Neural cell (in vitro differentiated cells): ENCODE results near the gene WWC2. TPM values are rescaled to one million over a fixed set of nuclear protein-coding genes. Genes with fewer than 3 reads are reported as not detected.

Experiments used
- H2AFZ ChIP-seq: fragments of 200-600, 300-800 bp; sonication (generic), shearing (Covaris generic); 2 replicates; pipeline ENCODE4 v1.6.0; 2014; ENCODE audit warnings: low read depth, mild to moderate bottlenecking, antibody characterized with exemption, low read length, moderate library complexity
- H3F3A ChIP-seq: fragments of 200-600 bp; shearing (Covaris generic); 2 replicates; pipeline ENCODE4 v1.6.1; 2016; ENCODE audit warnings: mild to moderate bottlenecking, moderate library complexity, mixed read lengths, antibody characterized with exemption, low read length; ENCODE audit not compliant: insufficient read depth, poor library complexity, severe bottlenecking
- H3K27ac ChIP-seq: fragments of 200-600, 300-800 bp; sonication (generic), shearing (Covaris generic); 2 replicates; pipeline ENCODE4 v1.5.1; 2014; ENCODE audit warnings: mild to moderate bottlenecking, low read length, moderate library complexity
- H3K27me3 ChIP-seq: fragments of 300-800, 200-600 bp; sonication (generic), shearing (Covaris generic); 2 replicates; pipeline ENCODE4 v1.6.0; 2014; ENCODE audit warnings: mild to moderate bottlenecking, low read depth, low read length, moderate library complexity; ENCODE audit not compliant: insufficient read depth
- H3K36me3 ChIP-seq: fragments of 300-800, 200-600 bp; sonication (generic), shearing (Covaris generic); 2 replicates; pipeline ENCODE4 v1.5.1; 2014; ENCODE audit warnings: mild to moderate bottlenecking, antibody characterized with exemption, low read length, moderate library complexity; ENCODE audit not compliant: insufficient read depth
- H3K4me2 ChIP-seq: fragments of 300-800, 200-600 bp; sonication (generic), shearing (Covaris generic); 2 replicates; pipeline ENCODE4 v1.6.0; 2014; ENCODE audit warnings: mild to moderate bottlenecking, low read length
- H3K4me3 ChIP-seq: fragments of 300-800, 200-600 bp; sonication (generic), shearing (Covaris generic); 2 replicates; pipeline ENCODE4 v1.5.1; 2014; ENCODE audit warnings: mild to moderate bottlenecking, low read length, moderate library complexity
- H3K79me2 ChIP-seq: fragments of 200-600 bp; shearing (Covaris generic); replicated peaks from 2 replicates; pipeline ENCODE4 v1.6.0; 2014; ENCODE audit warnings: mild to moderate bottlenecking, low read length, moderate library complexity; ENCODE audit not compliant: insufficient read depth
- H3K9ac ChIP-seq: fragments of 300-800, 200-600 bp; sonication (generic), shearing (Covaris generic); 2 replicates; pipeline ENCODE4 v1.6.1; 2016; ENCODE audit warnings: mild to moderate bottlenecking, low read length, mixed read lengths
- H3K9me2 ChIP-seq: fragments of 200-600 bp; shearing (Covaris generic); 2 replicates; pipeline ENCODE4 v1.6.1; 2016; ENCODE audit warnings: mild to moderate bottlenecking, low read length, mixed read lengths; ENCODE audit not compliant: insufficient read depth
- H3K9me3 ChIP-seq: fragments of 200-600, 300-800 bp; sonication (generic), shearing (Covaris generic); 2 replicates; pipeline ENCODE4 v1.6.1; 2016; ENCODE audit warnings: mild to moderate bottlenecking, mixed run types, low read length, moderate library complexity, mixed read lengths
- H4K20me1 ChIP-seq: fragments of 200-600 bp; shearing (Covaris generic); 2 replicates; pipeline ENCODE4 v1.6.1; 2016; ENCODE audit warnings: mild to moderate bottlenecking, mixed run types; ENCODE audit not compliant: insufficient read depth
- EP300 ChIP-seq: fragments of 450-650 bp; conservative IDR thresholded peaks from 2 replicates; pipeline ENCODE4 v1.6.1; 2014; ENCODE audit warnings: antibody characterized with exemption, mild to moderate bottlenecking, moderate library complexity; ENCODE audit not compliant: poor library complexity, severe bottlenecking
- EZH2 ChIP-seq: fragments of 200-600, 300-800 bp; shearing (Covaris generic), sonication (generic); IDR thresholded peaks from 2 replicates; pipeline ENCODE4 v1.6.1; 2014; ENCODE audit warnings: antibody characterized with exemption, low read length, borderline replicate concordance, mild to moderate bottlenecking; ENCODE audit not compliant: insufficient read depth, poor library complexity, severe bottlenecking
- MXI1 ChIP-seq: fragments of 450-650 bp; conservative IDR thresholded peaks from 2 replicates; pipeline ENCODE4 v1.6.1; 2014; ENCODE audit warnings: antibody characterized with exemption, mild to moderate bottlenecking; ENCODE audit not compliant: poor library complexity, severe bottlenecking
- POLR2AphosphoS5 ChIP-seq: IDR thresholded peaks from 2 replicates; pipeline ENCODE4 v1.6.1; 2012
- RAD21 ChIP-seq: fragments of 450-650 bp; conservative IDR thresholded peaks from 2 replicates; pipeline ENCODE4 v1.6.1; 2014; ENCODE audit warnings: antibody characterized with exemption, mild to moderate bottlenecking, moderate library complexity
- SMC3 ChIP-seq: fragments of 450-650 bp; conservative IDR thresholded peaks from 2 replicates; pipeline ENCODE4 v1.6.1; 2014; ENCODE audit warnings: antibody characterized with exemption, mild to moderate bottlenecking, moderate library complexity; ENCODE audit not compliant: poor library complexity
- TAF1 ChIP-seq: IDR thresholded peaks from 2 replicates; pipeline ENCODE4 v1.6.1; 2012; ENCODE audit warnings: low read depth
- polyA plus RNA-seq: library from polyadenylated mRNA; depleted of rRNA; stranded (reverse); fragments of >200 nt; gene quantifications from 2 replicates; pipeline ENCODE4 v1.2.3, GENCODE V29; 2014
- TF ChIP-seq, protein P1 (sequence below): IDR thresholded peaks from 2 replicates; pipeline ENCODE4 v1.6.1; 2012; ENCODE audit warnings: borderline replicate concordance
- TF ChIP-seq, protein P2 (sequence below): fragments of 450-650 bp; IDR thresholded peaks from 2 replicates; pipeline ENCODE4 v1.5.1; 2014; ENCODE audit warnings: antibody characterized with exemption, mild to moderate bottlenecking, moderate library complexity; ENCODE audit not compliant: poor library complexity, severe bottlenecking

WWC2 gene
- polyA plus RNA-seq, 1 donor from 2014 or later, result 5.7 TPM

DNA sequence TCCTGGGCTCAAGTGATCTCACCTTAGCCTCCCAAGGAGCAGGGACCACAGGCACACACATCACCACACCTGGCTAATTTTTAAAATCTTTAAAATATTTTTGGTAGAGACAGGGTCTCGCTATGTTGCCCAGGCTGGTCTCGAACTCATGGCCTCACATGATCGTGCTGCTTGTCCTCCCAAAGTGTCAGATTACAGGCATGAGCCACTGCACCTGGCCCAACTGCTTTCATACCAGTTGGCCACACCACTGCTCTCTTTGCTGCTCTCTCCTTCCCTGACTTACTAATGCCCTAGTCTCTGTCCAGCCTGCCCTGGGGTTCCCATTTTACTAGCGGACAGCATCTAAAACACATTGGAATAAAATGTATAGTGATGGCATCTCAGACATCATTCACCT is 153.9 kb downstream of the WWC2 start:
- TF ChIP-seq MXI1, result no peak
- no peak for TF ChIP-seq EP300
- no peak for TF ChIP-seq POLR2AphosphoS5
- no peak for TF ChIP-seq RAD21
- no peak for TF ChIP-seq EZH2
- TF ChIP-seq TAF1, result no peak
- TF ChIP-seq, protein P1, sequence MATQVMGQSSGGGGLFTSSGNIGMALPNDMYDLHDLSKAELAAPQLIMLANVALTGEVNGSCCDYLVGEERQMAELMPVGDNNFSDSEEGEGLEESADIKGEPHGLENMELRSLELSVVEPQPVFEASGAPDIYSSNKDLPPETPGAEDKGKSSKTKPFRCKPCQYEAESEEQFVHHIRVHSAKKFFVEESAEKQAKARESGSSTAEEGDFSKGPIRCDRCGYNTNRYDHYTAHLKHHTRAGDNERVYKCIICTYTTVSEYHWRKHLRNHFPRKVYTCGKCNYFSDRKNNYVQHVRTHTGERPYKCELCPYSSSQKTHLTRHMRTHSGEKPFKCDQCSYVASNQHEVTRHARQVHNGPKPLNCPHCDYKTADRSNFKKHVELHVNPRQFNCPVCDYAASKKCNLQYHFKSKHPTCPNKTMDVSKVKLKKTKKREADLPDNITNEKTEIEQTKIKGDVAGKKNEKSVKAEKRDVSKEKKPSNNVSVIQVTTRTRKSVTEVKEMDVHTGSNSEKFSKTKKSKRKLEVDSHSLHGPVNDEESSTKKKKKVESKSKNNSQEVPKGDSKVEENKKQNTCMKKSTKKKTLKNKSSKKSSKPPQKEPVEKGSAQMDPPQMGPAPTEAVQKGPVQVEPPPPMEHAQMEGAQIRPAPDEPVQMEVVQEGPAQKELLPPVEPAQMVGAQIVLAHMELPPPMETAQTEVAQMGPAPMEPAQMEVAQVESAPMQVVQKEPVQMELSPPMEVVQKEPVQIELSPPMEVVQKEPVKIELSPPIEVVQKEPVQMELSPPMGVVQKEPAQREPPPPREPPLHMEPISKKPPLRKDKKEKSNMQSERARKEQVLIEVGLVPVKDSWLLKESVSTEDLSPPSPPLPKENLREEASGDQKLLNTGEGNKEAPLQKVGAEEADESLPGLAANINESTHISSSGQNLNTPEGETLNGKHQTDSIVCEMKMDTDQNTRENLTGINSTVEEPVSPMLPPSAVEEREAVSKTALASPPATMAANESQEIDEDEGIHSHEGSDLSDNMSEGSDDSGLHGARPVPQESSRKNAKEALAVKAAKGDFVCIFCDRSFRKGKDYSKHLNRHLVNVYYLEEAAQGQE, result no peak
- TF ChIP-seq SMC3, result no peak
- TF ChIP-seq, protein P2, sequence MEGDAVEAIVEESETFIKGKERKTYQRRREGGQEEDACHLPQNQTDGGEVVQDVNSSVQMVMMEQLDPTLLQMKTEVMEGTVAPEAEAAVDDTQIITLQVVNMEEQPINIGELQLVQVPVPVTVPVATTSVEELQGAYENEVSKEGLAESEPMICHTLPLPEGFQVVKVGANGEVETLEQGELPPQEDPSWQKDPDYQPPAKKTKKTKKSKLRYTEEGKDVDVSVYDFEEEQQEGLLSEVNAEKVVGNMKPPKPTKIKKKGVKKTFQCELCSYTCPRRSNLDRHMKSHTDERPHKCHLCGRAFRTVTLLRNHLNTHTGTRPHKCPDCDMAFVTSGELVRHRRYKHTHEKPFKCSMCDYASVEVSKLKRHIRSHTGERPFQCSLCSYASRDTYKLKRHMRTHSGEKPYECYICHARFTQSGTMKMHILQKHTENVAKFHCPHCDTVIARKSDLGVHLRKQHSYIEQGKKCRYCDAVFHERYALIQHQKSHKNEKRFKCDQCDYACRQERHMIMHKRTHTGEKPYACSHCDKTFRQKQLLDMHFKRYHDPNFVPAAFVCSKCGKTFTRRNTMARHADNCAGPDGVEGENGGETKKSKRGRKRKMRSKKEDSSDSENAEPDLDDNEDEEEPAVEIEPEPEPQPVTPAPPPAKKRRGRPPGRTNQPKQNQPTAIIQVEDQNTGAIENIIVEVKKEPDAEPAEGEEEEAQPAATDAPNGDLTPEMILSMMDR, result no peak
- Histone ChIP-seq H3K9me2 (no peaks in the 10 kb centered on the region), H2AFZ (no peak overlapping the region), H3K4me3 (no peak overlapping the region), H3K79me2 (no peaks in the 10 kb centered on the region), H3K9me3 (no peaks in the 10 kb centered on the region), H3K4me2 (no peak overlapping the region), H3F3A (no peaks in the 10 kb centered on the region), H4K20me1 (no peaks in the 10 kb centered on the region), H3K27ac (no peak overlapping the region), H3K27me3 (no peaks in the 10 kb centered on the region), H3K36me3 (no peaks in the 10 kb centered on the region), H3K9ac (no peak overlapping the region)

DNA sequence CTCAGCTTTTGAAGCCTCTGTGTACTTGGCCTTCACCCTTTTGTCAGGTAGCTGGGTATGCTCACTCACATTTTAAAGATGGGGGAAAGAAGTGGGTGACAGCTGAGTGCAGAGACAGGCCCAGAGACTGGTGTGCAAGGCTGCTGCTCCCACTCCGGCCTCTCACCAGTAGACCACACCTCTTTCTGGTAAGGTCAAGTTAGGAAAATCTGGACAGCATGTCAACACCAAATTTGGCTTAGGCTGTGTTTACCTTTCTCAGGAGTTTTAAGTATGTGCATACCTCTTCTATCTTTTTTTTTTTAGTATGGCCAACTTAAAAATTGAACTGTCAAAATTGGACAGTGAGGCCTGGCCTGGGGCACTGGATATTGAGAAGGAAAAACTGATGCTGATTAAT is 154.4 kb downstream of the WWC2 start:
- no peaks in the 10 kb centered on the region for H3K36me3 ChIP-seq
- TF ChIP-seq RAD21 (no peak), MXI1 (no peak), POLR2AphosphoS5 (no peak), EP300 (no peak), TAF1 (no peak), EZH2 (no peak), SMC3 (no peak)
- TF ChIP-seq, protein P1, result no peak
- TF ChIP-seq, protein P2, result no peak

More for the DNA sequence above, 154.4 kb downstream of the WWC2 start:
- H3K4me3 ChIP-seq, result no peak overlapping the region
- H3K27me3 ChIP-seq, result no peaks in the 10 kb centered on the region
- H4K20me1 ChIP-seq, result no peaks in the 10 kb centered on the region
- H3K9ac ChIP-seq, result no peak overlapping the region
- H3F3A ChIP-seq, result no peaks in the 10 kb centered on the region
- no peak overlapping the region for H3K4me2 ChIP-seq
- H3K9me2 ChIP-seq, result no peaks in the 10 kb centered on the region
- H3K27ac ChIP-seq, result no peak overlapping the region
- no peak overlapping the region for H2AFZ ChIP-seq
- H3K79me2 ChIP-seq, result no peaks in the 10 kb centered on the region
- no peaks in the 10 kb centered on the region for H3K9me3 ChIP-seq
